GM12878 (cell line): ENCODE results near the gene KCNE4.

ENCODE experiments used
- EP300 ChIP-seq, 2 experiments: fragments of 150-350 bp in 1 of 2; IDR thresholded peaks; 2 replicates each; pipeline ENCODE4 v1.6.1; 2011 to 2012; ENCODE audit warnings: low read depth in 2 of 2, low read length in 2 of 2, borderline replicate concordance in 1 of 2, improper control_type of control experiment in 1 of 2, inconsistent platforms in 1 of 2; ENCODE audit not compliant: control insufficient read depth in 1 of 2
- FOXK2 ChIP-seq: fragments of 450-650 bp; IDR thresholded peaks from 2 replicates; pipeline ENCODE4 v1.6.1; 2017; ENCODE audit warnings: mild to moderate bottlenecking, moderate library complexity
- FOXM1 ChIP-seq: IDR thresholded peaks from 2 replicates; pipeline ENCODE4 v1.6.1; 2012; ENCODE audit warnings: low read depth, mild to moderate bottlenecking, inconsistent platforms, low read length, moderate library complexity
- HCFC1 ChIP-seq: fragments of 150-350 bp; IDR thresholded peaks from 2 replicates; pipeline ENCODE4 v1.6.1; 2014; ENCODE audit warnings: low read length
- MXI1 ChIP-seq: fragments of 150-350 bp; IDR thresholded peaks from 2 replicates; pipeline ENCODE4 v1.6.1; 2011; ENCODE audit warnings: low read depth, mild to moderate bottlenecking, inconsistent platforms, low read length, improper control_type of control experiment
- MYC ChIP-seq: IDR thresholded peaks from 2 replicates; pipeline ENCODE4 v1.6.1; 2011; ENCODE audit warnings: mild to moderate bottlenecking, low read length, moderate library complexity, inconsistent platforms; ENCODE audit not compliant: insufficient read depth, insufficient replicate concordance, insufficient read length, severe bottlenecking
- NFYA ChIP-seq: IDR thresholded peaks from 2 replicates; pipeline ENCODE4 v1.6.1; 2011; ENCODE audit warnings: low read depth, mild to moderate bottlenecking, low read length, improper control_type of control experiment, borderline replicate concordance
- POLR2AphosphoS5 ChIP-seq: IDR thresholded peaks from 2 replicates; pipeline ENCODE4 v1.6.1; 2011; ENCODE audit warnings: mild to moderate bottlenecking, low read length, inconsistent platforms
- RCOR1 ChIP-seq: conservative IDR thresholded peaks from 2 replicates; pipeline ENCODE4 v1.6.1; 2012; ENCODE audit warnings: low read depth, low read length, improper control_type of control experiment
- REST ChIP-seq: IDR thresholded peaks from 2 replicates; pipeline ENCODE4 v1.6.1; 2012; ENCODE audit warnings: mild to moderate bottlenecking, low read depth, low read length
- SP1 ChIP-seq: IDR thresholded peaks from one replicate; pipeline ENCODE4 v1.6.1; 2011; ENCODE audit warnings: low read depth, low read length
- TF ChIP-seq, protein P1 (sequence below): fragments of 450-650 bp; IDR thresholded peaks from 2 replicates; pipeline ENCODE4 v1.6.1; 2018; ENCODE audit warnings: mild to moderate bottlenecking, low read depth, moderate library complexity; ENCODE audit not compliant: partially characterized antibody
- TF ChIP-seq, protein P2 (sequence below), 3 experiments: IDR thresholded peaks in 2 of 3; conservative IDR thresholded peaks in 1 of 3; 2 replicates each; pipeline ENCODE4 v1.5.1; 2011; ENCODE audit warnings: low read depth in 3 of 3, low read length in 3 of 3, mild to moderate bottlenecking in 3 of 3, control low read depth in 2 of 3, moderate library complexity in 2 of 3, inconsistent platforms in 1 of 3, mixed read lengths in 1 of 3; ENCODE audit not compliant: control insufficient read depth in 2 of 3, insufficient read depth in 1 of 3; ENCODE audit errors: extremely low read depth in 1 of 3

DNA sequence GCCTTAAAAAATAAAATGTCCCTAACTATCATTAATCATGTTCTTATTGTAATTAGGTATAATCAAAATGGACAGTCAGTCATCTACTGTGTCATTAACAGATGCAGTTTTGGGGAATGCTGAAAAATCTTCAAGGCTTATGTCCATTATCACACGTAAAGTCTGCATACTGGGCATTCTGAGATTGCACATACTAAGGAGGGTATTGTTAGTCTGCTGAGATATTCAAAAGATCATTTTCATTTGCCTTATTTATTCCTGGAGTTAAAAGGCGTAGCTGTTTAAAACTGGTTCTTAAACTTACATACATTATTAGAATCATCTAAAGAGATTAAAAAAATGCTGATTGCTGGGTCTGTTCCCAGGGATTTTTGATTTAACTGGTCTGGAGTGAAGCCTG is 27.4 kb downstream of the KCNE4 start:
- TF ChIP-seq NFYA (no peak), POLR2AphosphoS5 (no peak), EP300 (IDR thresholded peaks at IDR 0.05; ENCODE audit: borderline replicate concordance in 1 of 2, control insufficient read depth in 1 of 2, low read depth in 2 of 2, low read length in 2 of 2) (no peak), FOXK2 (no peak), SP1 (no peak), HCFC1 (no peak), FOXM1 (no peak), MYC (no peak), RCOR1 (no peak), REST (no peak), MXI1 (no peak)
- TF ChIP-seq, protein P1, sequence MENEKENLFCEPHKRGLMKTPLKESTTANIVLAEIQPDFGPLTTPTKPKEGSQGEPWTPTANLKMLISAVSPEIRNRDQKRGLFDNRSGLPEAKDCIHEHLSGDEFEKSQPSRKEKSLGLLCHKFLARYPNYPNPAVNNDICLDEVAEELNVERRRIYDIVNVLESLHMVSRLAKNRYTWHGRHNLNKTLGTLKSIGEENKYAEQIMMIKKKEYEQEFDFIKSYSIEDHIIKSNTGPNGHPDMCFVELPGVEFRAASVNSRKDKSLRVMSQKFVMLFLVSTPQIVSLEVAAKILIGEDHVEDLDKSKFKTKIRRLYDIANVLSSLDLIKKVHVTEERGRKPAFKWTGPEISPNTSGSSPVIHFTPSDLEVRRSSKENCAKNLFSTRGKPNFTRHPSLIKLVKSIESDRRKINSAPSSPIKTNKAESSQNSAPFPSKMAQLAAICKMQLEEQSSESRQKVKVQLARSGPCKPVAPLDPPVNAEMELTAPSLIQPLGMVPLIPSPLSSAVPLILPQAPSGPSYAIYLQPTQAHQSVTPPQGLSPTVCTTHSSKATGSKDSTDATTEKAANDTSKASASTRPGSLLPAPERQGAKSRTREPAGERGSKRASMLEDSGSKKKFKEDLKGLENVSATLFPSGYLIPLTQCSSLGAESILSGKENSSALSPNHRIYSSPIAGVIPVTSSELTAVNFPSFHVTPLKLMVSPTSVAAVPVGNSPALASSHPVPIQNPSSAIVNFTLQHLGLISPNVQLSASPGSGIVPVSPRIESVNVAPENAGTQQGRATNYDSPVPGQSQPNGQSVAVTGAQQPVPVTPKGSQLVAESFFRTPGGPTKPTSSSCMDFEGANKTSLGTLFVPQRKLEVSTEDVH, result no peak
- TF ChIP-seq, protein P2, sequence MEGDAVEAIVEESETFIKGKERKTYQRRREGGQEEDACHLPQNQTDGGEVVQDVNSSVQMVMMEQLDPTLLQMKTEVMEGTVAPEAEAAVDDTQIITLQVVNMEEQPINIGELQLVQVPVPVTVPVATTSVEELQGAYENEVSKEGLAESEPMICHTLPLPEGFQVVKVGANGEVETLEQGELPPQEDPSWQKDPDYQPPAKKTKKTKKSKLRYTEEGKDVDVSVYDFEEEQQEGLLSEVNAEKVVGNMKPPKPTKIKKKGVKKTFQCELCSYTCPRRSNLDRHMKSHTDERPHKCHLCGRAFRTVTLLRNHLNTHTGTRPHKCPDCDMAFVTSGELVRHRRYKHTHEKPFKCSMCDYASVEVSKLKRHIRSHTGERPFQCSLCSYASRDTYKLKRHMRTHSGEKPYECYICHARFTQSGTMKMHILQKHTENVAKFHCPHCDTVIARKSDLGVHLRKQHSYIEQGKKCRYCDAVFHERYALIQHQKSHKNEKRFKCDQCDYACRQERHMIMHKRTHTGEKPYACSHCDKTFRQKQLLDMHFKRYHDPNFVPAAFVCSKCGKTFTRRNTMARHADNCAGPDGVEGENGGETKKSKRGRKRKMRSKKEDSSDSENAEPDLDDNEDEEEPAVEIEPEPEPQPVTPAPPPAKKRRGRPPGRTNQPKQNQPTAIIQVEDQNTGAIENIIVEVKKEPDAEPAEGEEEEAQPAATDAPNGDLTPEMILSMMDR (IDR thresholded peaks at IDR 0.05 in 2 of 3, conservative IDR thresholded peaks at IDR 0.05 in 1 of 3; ENCODE audit: control insufficient read depth in 2 of 3, extremely low read depth in 1 of 3, insufficient read depth in 1 of 3, low read depth in 3 of 3, low read length in 3 of 3), result no peak
